GM23338 (cell line): ENCODE measurements around the gene ADGRV1. TPM values are rescaled to one million over a fixed set of nuclear protein-coding genes. Genes with fewer than 3 reads are reported as not detected.

Experiments
- ATAC-seq: fragments of 200-7000 bp; cut with Tn5 transposase; 3 replicates; pipeline ENCODE4 v1.9.1; 2020
- DNase-seq: peaks from one replicate; pipeline ENCODE4 v3.0.0-alpha.2; 2015; ENCODE audit warnings: low spot score
- H2AFZ ChIP-seq: fragments of 200-600 bp; sonication (generic); 2 replicates; pipeline ENCODE4 v1.8.0; 2016; ENCODE audit warnings: antibody characterized with exemption, mild to moderate bottlenecking, moderate library complexity
- H3F3A ChIP-seq: fragments of 200-600 bp; sonication (generic); replicated peaks from 2 replicates; pipeline ENCODE4 v1.8.0; 2017; ENCODE audit warnings: antibody characterized with exemption, mixed run types, low read depth
- H3K27ac ChIP-seq: fragments of 200-600 bp; sonication (generic); 2 replicates; pipeline ENCODE4 v1.6.1; 2016; ENCODE audit warnings: low read depth
- H3K27me3 ChIP-seq: fragments of 200-600 bp; sonication (generic); 2 replicates; pipeline ENCODE4 v1.8.0; 2016; ENCODE audit warnings: mild to moderate bottlenecking, mixed run types, moderate library complexity; ENCODE audit not compliant: insufficient read depth
- H3K36me3 ChIP-seq: fragments of 200-600 bp; sonication (generic); 2 replicates; pipeline ENCODE4 v1.8.0; 2016; ENCODE audit warnings: mild to moderate bottlenecking; ENCODE audit not compliant: insufficient read depth
- H3K4me1 ChIP-seq: fragments of 200-600 bp; sonication (generic); 2 replicates; pipeline ENCODE4 v1.8.0; 2016; ENCODE audit warnings: mild to moderate bottlenecking, moderate library complexity; ENCODE audit not compliant: insufficient read depth
- H3K4me2 ChIP-seq: fragments of 200-600 bp; sonication (generic); 2 replicates; pipeline ENCODE4 v1.7.1; 2017; ENCODE audit warnings: mixed run types
- H3K4me3 ChIP-seq: fragments of 200-600 bp; sonication (generic); 2 replicates; pipeline ENCODE4 v1.6.1; 2016; ENCODE audit warnings: mixed run types
- H3K79me2 ChIP-seq: fragments of 200-600 bp; sonication (generic); replicated peaks from 2 replicates; pipeline ENCODE4 v1.8.0; 2017; ENCODE audit warnings: mild to moderate bottlenecking; ENCODE audit not compliant: insufficient read depth
- H3K9me2 ChIP-seq: fragments of 200-600 bp; sonication (generic); 2 replicates; pipeline ENCODE4 v1.8.0; 2017; ENCODE audit not compliant: insufficient read depth
- H4K20me1 ChIP-seq: fragments of 200-600 bp; sonication (generic); replicated peaks from 2 replicates; pipeline ENCODE4 v1.8.0; 2017; ENCODE audit warnings: mild to moderate bottlenecking; ENCODE audit not compliant: insufficient read depth
- H3K27ac Mint-ChIP-seq: 2 replicates; pipeline ENCODE4 v1.8.0; 2020; ENCODE audit warnings: inconsistent platforms, mild to moderate bottlenecking, moderate library complexity, mixed read lengths
- H3K27me3 Mint-ChIP-seq: 3 replicates; pipeline ENCODE4 v1.8.0; 2022; ENCODE audit warnings: low read depth, mild to moderate bottlenecking, moderate library complexity, mixed read lengths, inconsistent platforms; ENCODE audit not compliant: insufficient read depth, poor library complexity
- H3K36me3 Mint-ChIP-seq: 3 replicates; pipeline ENCODE4 v1.8.0; 2021; ENCODE audit warnings: low read depth, mild to moderate bottlenecking, inconsistent platforms, moderate library complexity, mixed read lengths
- H3K4me1 Mint-ChIP-seq: 3 replicates; pipeline ENCODE4 v1.8.0; 2020; ENCODE audit warnings: mild to moderate bottlenecking, inconsistent platforms, mixed read lengths
- H3K4me3 Mint-ChIP-seq: 3 replicates; pipeline ENCODE4 v1.8.0; 2021; ENCODE audit warnings: moderate library complexity, mild to moderate bottlenecking, inconsistent platforms, mixed read lengths
- H3K9me3 Mint-ChIP-seq: 3 replicates; pipeline ENCODE4 v1.8.0; 2020; ENCODE audit warnings: moderate library complexity, mild to moderate bottlenecking, inconsistent platforms, mixed read lengths
- CREB1 ChIP-seq: fragments of 250-450 bp; sonication (Bioruptor Pico); IDR thresholded peaks from 2 replicates; pipeline ENCODE4 v1.5.0; 2020; ENCODE audit warnings: low read depth, mild to moderate bottlenecking, moderate library complexity
- EZH2 ChIP-seq: fragments of 200-600 bp; sonication (generic); IDR thresholded peaks from one replicate; pipeline ENCODE4 v1.8.0; 2017; ENCODE audit warnings: antibody characterized with exemption, mild to moderate bottlenecking, low read depth; ENCODE audit not compliant: unreplicated experiment
- EZH2phosphoT487 ChIP-seq: fragments of 200-600 bp; sonication (generic); IDR thresholded peaks from one replicate; pipeline ENCODE4 v1.8.1; 2018; ENCODE audit warnings: antibody characterized with exemption; ENCODE audit not compliant: unreplicated experiment
- JUNB ChIP-seq: IDR thresholded peaks from one replicate; pipeline ENCODE4 v1.6.1; 2016; ENCODE audit warnings: antibody characterized with exemption; ENCODE audit not compliant: unreplicated experiment
- NANOG ChIP-seq: IDR thresholded peaks from 2 replicates; pipeline ENCODE4 v1.6.1; 2016; ENCODE audit warnings: antibody characterized with exemption, borderline replicate concordance
- POLR2AphosphoS5 ChIP-seq: IDR thresholded peaks from 2 replicates; pipeline ENCODE4 v1.6.1; 2016; ENCODE audit warnings: antibody characterized with exemption, low read depth
- REST ChIP-seq: IDR thresholded peaks from one replicate; pipeline ENCODE4 v1.6.1; 2018; ENCODE audit warnings: antibody characterized with exemption; ENCODE audit not compliant: unreplicated experiment
- STAT1 ChIP-seq: IDR thresholded peaks from one replicate; pipeline ENCODE4 v1.6.1; 2016; ENCODE audit warnings: antibody characterized with exemption; ENCODE audit not compliant: unreplicated experiment
- ZNF114 ChIP-seq: fragments of 250-450 bp; sonication (Bioruptor Pico); IDR thresholded peaks from 2 replicates; pipeline ENCODE4 v1.5.0; 2020; ENCODE audit warnings: mild to moderate bottlenecking, moderate library complexity
- polyA plus RNA-seq: library from polyadenylated mRNA; unstranded; fragments of >200 nt; fragmentation: Nextera tagmentation; extraction: Ambion mirVana; gene quantifications from 2 replicates; pipeline ENCODE4 v1.2.1, GENCODE V29; 2016
- total RNA-seq: library from RNA; depleted of rRNA; stranded (reverse); fragments of >200 nt; shearing (Covaris generic); gene quantifications from 2 replicates; pipeline ENCODE4 v1.2.3, GENCODE V29; 2014
- TF ChIP-seq, protein P1 (sequence below): IDR thresholded peaks from 2 replicates; pipeline ENCODE4 v1.6.1; 2016; ENCODE audit warnings: antibody characterized with exemption
- TF ChIP-seq, protein P2 (sequence below): fragments of 250-450 bp; sonication (Bioruptor Pico); IDR thresholded peaks from 2 replicates; pipeline ENCODE4 v1.5.0; 2020; ENCODE audit warnings: mild to moderate bottlenecking, moderate library complexity
- TF ChIP-seq, protein P3 (sequence below), 2 experiments: fragments of 200-600 bp in 1 of 2; sonication (generic) in 1 of 2; conservative IDR thresholded peaks; 2 replicates each; pipeline versions ENCODE4 v1.5.1 to v1.6.1; 2016 to 2017; ENCODE audit warnings: antibody characterized with exemption in 2 of 2, low read depth in 2 of 2, mild to moderate bottlenecking in 2 of 2, moderate library complexity in 1 of 2

ADGRV1 gene
- total and polyA plus RNA-seq, 2 experiments from 2014 or later, result 46.1 to 149 TPM

- no peak for DNase-seq
- H3K4me1 Mint-ChIP-seq, result peaks cover 2% of the 10 kb centered on the region
- H3K4me1 ChIP-seq, result no peaks in the 10 kb centered on the region
Measured at GRCh38 chr5:90865180-90865579, 306.6 kb downstream of the ADGRV1 start.

More at GRCh38 chr5:90865180-90865579, 306.6 kb downstream of the ADGRV1 start:
- no peaks in the 10 kb centered on the region for H4K20me1 ChIP-seq
- no peaks in the 10 kb centered on the region for H3K79me2 ChIP-seq
- Mint-ChIP-seq H3K27me3 (no peaks in the 10 kb centered on the region), H3K4me3 (no peak overlapping the region), H3K9me3 (no peaks in the 10 kb centered on the region), H3K27ac (no peak overlapping the region), H3K36me3 (peaks cover 4% of the 10 kb centered on the region; the same call in 1 of the 3 replicates)
- H3K27ac ChIP-seq, result no peak overlapping the region
- H3K36me3 ChIP-seq, result peaks cover 3% of the 10 kb centered on the region; the same call in 1 of the 2 replicates
- H3K27me3 ChIP-seq, result no peaks in the 10 kb centered on the region
- H2AFZ ChIP-seq, result no peak overlapping the region
- no peak overlapping the region for H3K4me2 ChIP-seq
- ATAC-seq, result no peak
- no peaks in the 10 kb centered on the region for H3K9me2 ChIP-seq
- H3F3A ChIP-seq, result no peaks in the 10 kb centered on the region
- no peak for TF ChIP-seq JUNB
- no peak for TF ChIP-seq STAT1
- no peak for TF ChIP-seq NANOG
- TF ChIP-seq REST, result no peak
- TF ChIP-seq, protein P1, sequence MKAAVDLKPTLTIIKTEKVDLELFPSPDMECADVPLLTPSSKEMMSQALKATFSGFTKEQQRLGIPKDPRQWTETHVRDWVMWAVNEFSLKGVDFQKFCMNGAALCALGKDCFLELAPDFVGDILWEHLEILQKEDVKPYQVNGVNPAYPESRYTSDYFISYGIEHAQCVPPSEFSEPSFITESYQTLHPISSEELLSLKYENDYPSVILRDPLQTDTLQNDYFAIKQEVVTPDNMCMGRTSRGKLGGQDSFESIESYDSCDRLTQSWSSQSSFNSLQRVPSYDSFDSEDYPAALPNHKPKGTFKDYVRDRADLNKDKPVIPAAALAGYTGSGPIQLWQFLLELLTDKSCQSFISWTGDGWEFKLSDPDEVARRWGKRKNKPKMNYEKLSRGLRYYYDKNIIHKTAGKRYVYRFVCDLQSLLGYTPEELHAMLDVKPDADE, result no peak
- no peak for TF ChIP-seq CREB1 (CRISPR knock-in tag)
- TF ChIP-seq, protein P2, sequence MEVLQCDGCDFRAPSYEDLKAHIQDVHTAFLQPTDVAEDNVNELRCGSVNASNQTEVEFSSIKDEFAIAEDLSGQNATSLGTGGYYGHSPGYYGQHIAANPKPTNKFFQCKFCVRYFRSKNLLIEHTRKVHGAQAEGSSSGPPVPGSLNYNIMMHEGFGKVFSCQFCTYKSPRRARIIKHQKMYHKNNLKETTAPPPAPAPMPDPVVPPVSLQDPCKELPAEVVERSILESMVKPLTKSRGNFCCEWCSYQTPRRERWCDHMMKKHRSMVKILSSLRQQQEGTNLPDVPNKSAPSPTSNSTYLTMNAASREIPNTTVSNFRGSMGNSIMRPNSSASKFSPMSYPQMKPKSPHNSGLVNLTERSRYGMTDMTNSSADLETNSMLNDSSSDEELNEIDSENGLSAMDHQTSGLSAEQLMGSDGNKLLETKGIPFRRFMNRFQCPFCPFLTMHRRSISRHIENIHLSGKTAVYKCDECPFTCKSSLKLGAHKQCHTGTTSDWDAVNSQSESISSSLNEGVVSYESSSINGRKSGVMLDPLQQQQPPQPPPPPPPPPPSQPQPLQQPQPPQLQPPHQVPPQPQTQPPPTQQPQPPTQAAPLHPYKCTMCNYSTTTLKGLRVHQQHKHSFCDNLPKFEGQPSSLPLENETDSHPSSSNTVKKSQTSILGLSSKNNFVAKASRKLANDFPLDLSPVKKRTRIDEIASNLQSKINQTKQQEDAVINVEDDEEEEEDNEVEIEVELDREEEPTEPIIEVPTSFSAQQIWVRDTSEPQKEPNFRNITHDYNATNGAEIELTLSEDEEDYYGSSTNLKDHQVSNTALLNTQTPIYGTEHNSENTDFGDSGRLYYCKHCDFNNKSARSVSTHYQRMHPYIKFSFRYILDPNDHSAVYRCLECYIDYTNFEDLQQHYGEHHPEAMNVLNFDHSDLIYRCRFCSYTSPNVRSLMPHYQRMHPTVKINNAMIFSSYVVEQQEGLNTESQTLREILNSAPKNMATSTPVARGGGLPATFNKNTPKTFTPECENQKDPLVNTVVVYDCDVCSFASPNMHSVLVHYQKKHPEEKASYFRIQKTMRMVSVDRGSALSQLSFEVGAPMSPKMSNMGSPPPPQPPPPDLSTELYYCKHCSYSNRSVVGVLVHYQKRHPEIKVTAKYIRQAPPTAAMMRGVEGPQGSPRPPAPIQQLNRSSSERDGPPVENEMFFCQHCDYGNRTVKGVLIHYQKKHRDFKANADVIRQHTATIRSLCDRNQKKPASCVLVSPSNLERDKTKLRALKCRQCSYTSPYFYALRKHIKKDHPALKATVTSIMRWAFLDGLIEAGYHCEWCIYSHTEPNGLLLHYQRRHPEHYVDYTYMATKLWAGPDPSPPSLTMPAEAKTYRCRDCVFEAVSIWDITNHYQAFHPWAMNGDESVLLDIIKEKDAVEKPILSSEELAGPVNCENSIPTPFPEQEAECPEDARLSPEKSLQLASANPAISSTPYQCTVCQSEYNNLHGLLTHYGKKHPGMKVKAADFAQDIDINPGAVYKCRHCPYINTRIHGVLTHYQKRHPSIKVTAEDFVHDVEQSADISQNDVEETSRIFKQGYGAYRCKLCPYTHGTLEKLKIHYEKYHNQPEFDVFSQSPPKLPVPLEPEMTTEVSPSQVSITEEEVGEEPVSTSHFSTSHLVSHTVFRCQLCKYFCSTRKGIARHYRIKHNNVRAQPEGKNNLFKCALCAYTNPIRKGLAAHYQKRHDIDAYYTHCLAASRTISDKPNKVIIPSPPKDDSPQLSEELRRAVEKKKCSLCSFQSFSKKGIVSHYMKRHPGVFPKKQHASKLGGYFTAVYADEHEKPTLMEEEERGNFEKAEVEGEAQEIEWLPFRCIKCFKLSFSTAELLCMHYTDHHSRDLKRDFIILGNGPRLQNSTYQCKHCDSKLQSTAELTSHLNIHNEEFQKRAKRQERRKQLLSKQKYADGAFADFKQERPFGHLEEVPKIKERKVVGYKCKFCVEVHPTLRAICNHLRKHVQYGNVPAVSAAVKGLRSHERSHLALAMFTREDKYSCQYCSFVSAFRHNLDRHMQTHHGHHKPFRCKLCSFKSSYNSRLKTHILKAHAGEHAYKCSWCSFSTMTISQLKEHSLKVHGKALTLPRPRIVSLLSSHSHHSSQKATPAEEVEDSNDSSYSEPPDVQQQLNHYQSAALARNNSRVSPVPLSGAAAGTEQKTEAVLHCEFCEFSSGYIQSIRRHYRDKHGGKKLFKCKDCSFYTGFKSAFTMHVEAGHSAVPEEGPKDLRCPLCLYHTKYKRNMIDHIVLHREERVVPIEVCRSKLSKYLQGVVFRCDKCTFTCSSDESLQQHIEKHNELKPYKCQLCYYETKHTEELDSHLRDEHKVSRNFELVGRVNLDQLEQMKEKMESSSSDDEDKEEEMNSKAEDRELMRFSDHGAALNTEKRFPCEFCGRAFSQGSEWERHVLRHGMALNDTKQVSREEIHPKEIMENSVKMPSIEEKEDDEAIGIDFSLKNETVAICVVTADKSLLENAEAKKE (CRISPR knock-in tag), result no peak
- TF ChIP-seq ZNF114 (CRISPR knock-in tag), result no peak
- TF ChIP-seq POLR2AphosphoS5, result no peak
- TF ChIP-seq, protein P3, sequence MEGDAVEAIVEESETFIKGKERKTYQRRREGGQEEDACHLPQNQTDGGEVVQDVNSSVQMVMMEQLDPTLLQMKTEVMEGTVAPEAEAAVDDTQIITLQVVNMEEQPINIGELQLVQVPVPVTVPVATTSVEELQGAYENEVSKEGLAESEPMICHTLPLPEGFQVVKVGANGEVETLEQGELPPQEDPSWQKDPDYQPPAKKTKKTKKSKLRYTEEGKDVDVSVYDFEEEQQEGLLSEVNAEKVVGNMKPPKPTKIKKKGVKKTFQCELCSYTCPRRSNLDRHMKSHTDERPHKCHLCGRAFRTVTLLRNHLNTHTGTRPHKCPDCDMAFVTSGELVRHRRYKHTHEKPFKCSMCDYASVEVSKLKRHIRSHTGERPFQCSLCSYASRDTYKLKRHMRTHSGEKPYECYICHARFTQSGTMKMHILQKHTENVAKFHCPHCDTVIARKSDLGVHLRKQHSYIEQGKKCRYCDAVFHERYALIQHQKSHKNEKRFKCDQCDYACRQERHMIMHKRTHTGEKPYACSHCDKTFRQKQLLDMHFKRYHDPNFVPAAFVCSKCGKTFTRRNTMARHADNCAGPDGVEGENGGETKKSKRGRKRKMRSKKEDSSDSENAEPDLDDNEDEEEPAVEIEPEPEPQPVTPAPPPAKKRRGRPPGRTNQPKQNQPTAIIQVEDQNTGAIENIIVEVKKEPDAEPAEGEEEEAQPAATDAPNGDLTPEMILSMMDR (conservative IDR thresholded peaks at IDR 0.05; ENCODE audit: low read depth in 2 of 2), result no peak
- no peak for TF ChIP-seq EZH2
- TF ChIP-seq EZH2phosphoT487, result no peak
- H3K4me3 ChIP-seq, result no peak overlapping the region
